GM18499 (cell line): ENCODE measurements around the gene PHACTR3.

Source experiments
- ATAC-seq: cut with Tn5 transposase; IDR thresholded peaks from one replicate; pipeline ENCODE4 v1.9.1; 2021; ENCODE audit warnings: moderate number of reproducible peaks; ENCODE audit not compliant: insufficient read depth, unreplicated experiment

Gene PHACTR3

DNA sequence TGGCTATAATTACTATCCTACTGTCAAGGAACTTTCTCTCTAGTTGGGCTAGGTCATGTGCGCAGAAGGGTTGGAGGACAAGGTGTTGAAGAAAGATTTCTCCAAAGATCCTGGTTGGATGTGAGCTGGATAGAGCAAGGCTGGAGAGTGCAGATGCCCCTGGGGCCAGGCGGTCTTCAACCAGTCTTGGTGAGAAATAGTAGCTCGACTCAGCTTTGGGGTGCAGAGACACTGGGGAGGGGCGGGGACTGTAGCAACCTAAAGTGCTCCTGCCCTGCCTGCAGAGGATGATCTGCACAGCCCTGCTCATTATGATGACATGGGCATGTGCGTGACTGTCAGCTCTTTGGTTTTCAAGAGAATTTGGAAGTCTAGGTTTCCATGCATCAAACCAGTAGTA is 35.9 kb downstream of the PHACTR3 start:
- ATAC-seq, result no peak

- ATAC-seq, result no peak
These were observed 39.3 kb downstream of the PHACTR3 start for GRCh38 chr20:59643615-59644061.

GRCh38 chr20:59644371-59644939 is 40.1 kb downstream of the PHACTR3 start:
- no peak for ATAC-seq

GRCh38 chr20:59645271-59645670 is 40.9 kb downstream of the PHACTR3 start:
- ATAC-seq, result no peak

DNA sequence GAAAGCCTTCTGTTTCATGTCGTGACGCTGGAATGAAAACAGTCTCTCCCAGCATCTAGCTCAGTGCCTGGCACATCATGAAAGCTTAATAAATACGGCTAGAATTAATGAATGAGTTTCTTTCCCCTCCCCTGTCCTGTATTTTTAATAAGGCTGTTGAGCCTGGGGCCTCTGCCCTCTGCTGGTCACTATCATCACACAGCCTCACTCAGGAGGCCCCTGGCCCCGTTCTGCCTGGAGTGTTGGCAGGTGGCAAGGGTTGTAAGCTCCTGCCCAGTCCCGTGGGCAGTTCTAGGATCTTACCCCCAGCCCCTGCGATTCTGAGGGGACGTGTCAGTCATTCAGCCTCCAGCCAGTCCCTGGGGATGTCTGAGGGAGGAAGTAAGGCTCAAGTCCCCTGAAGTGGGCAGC is 41.4 kb downstream of the PHACTR3 start:
- ATAC-seq, result no peak

GRCh38 chr20:59646487-59646886 is 42.1 kb downstream of the PHACTR3 start:
- no peak for ATAC-seq

DNA sequence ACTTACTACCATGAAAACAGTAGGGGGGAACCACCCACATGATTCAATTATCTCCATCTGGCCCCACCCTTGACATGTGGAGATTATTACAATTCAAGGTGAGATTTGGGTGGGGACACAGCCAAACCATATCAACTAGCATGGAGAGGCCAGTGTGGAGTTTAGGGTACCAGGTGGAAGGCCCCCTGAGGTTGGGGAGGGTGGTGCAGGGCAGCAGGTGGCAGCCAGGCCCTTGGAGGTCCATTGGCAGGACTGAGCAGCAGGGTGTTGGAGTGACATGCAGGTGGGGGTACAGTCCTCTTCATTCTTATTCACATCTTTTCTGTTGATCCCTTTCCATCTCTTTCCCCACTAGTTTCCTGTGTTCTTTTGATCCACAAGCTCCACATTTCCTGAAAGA is 42.9 kb downstream of the PHACTR3 start:
- ATAC-seq, result no peak

GRCh38 chr20:59648466-59649070 is 44.2 kb downstream of the PHACTR3 start:
- ATAC-seq, result no peak

GRCh38 chr20:59650418-59650817 is 46.1 kb downstream of the PHACTR3 start:
- ATAC-seq, result no peak

DNA sequence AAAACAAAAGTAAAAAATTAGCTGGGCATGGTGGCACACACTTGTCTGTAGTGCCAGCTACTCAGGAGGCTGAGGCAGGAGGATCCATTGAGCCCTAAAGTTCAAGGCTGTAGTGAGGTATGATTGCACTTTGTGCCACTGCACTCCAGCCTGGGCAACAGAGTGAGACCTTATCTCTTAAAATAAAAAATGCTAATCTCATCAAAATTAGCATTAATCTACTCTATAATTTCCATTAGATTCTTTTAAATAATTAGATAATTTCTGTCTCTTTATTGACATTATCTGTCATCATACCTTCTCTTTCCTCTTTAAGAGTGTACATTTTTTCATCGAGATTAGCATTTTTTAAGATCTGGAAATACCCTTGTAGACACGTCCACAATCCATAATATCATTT is 48.0 kb downstream of the PHACTR3 start:
- ATAC-seq, result no peak

DNA sequence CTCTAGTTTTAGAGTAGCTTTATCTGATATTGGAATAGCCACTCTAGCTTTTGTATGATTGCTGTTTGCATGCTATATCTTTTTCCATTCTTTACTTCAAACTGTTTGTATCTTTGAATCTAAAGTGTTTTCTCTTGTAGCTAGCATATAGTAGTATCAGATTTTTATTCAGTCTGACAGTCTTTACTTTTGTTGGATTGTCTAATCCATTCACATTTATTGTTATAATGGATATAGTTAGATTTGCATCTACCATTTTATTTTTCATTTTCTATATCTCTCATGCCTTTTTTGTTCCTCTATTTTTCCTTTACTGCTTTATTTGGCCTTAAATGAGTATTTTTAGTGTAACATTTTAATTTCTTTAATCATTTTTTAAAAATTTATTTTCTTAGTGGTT is 52.1 kb downstream of the PHACTR3 start:
- no peak for ATAC-seq

DNA sequence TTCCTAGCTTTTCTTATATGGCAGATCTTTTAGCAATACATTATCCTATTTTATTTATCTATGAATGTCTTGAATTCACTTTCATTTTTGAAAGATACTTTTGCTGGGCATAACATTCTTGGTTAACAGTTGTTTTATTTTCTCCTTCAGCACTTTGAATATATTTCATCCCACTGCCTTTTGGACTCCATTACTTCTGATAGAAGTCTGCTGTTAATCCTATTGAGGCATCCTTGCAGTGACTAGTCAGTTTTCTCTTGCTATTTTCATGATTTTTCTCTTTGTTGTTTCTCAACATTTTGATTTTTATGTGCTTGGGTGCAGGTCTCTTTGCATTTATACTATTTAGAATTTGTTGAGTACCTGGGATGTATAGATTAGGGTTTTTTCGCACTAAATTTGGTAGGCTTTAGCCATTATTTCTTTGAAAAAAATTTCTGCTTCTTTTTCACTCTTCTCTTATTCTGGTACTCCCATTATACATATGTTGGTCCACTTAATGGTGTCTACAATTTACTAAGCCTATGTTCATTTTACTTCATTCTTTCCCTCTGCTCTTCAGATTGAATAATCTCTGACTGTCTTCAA is 53.2 kb downstream of the PHACTR3 start:
- ATAC-seq, result no peak

- no peak for ATAC-seq
These were observed 56.1 kb downstream of the PHACTR3 start for GRCh38 chr20:59660471-59660870.

DNA sequence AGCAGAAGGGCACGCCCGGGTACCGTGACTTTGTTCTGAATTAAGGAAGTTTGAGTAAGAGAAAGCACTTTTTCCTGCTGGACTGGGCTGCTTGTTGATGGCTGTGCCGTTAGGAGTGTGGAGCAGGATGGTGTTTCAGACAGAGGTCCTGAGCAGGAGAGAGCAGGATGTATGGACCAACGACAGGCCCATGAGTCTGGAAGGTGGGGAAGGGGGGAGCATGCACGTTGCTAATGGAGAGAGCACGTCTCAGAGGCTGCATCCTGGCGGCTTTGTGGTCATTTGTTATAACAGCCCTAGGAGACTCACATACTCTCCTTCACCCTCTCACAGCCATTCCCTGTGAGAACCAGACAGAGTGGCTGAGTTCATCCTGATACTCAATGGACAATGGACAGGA is 56.8 kb downstream of the PHACTR3 start:
- no peak for ATAC-seq

GRCh38 chr20:59661621-59662020 is 57.3 kb downstream of the PHACTR3 start:
- no peak for ATAC-seq

GRCh38 chr20:59662161-59662560 is 57.8 kb downstream of the PHACTR3 start:
- ATAC-seq, result no peak

DNA sequence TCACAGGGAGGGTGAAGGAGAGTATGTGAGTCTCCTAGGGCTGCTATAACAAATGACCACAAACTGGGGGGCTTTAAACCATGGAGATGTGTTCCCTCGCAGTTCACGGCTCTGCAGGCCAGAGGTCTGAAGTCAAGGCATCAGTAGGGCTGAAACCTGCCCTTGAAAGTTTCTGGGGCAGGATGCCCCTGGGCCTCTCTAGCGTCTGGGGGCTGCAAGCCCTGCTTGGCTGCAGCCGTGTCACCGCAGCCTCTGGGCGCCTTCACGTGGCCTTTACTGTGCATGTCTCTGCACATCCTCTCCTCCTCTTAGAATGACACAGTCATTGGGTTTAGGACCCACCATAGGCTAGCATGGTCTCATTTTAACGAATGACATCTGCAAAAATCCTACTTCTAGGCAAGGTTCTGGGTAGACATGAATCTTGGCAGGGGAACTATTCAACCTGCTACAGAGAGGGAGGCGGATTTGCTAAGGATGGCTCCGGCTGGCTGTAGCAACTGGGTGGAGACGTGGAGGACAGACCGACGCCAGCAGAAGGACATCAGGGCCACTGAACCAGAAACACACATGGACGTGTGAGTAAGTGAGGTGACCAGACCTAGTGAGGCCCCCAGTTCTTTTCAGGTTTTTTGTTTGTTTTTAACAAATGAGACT is 58.6 kb downstream of the PHACTR3 start:
- no peak for ATAC-seq

DNA sequence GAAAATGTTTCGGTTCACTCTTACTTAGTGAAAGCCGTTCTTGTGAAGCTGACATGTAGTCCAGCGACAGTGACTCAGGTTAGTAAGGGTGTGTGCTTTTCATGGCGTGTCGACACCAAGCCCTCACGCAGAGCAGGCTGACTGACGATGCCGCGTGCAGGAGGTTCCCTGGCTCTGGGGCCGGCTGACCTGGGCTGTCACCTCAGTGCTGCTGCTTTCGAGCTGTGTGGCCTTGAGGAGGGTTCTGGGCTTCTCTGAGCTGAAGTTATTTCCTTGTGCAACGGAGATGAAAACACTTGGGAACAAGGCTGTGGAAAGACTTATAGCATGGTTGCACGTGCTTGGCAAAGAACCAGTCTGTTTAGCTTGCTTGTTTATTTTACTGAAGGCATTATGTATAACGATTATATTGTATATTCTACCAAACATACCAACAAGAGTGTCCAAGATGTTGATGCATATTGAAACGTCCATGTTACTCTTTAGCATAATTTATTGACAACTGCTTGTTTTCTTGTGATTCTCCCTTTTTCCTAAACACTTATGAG is 59.2 kb downstream of the PHACTR3 start:
- no peak for ATAC-seq

DNA sequence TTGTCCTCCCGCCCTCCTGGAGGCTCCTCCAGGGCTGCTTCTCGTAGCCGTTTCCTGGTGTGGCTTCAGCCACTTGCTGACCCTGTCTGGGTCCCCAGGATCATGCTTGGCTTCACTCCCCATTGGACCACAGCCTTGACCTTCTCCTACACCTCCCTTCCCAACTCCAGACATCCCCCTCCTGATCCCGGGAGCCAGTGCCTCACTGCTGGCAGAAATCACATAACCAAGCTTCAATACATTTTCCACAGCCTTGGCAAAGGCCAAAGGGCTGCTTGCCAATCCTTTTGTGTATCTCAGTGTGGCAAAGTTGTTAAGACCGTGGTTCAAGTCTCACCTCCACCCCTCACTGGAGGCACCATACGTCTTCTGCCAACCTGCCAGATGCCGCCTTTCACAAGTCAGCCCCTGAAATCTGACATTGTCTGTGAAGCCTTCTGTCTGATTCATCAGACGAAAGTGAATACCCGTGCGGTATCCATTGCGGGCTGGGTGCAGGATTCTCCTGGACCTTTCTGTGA is 60.1 kb downstream of the PHACTR3 start:
- ATAC-seq, result no peak

DNA sequence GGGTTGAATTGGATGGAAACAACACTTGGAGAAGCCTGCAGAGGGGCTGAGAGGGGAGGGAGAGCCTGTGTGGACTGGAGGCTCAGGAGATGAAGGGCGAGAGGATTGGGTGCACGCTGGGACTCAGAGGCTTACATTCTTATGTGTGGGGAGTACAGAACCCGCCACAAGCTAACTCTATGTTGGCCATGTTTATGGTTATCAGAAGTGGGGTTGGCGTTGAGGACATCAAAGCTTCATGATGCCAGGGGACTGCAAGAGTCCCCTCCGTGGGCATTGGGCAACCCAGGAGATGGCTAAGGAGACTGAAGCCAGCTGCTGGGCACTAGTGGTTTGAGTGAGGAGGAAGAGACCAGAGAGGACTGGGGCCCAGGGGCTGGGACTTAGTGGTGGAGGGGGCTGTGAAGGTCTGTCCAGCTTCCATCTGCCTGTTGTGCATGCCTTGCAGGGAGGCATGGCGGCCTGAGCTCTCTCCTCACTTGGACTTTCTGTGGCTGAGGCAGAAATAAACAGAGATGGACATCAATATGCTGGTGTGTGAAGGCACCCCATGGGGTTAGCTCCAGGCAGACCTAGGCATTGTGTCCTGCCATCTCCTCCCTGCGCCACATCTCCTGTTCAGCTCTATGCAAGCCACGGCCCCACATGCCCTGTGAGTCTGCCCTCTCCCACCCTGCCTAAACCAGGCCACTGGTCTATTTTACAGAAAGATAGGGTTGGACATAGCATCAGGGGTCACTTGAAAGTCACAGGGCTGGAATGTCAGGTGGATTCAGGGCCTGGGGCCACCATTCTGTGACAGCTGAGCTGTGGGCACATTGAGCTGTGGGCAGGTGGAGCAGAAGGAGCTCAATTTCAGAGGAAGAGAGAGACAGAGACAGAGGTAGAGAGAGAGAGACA is 61.6 kb downstream of the PHACTR3 start:
- ATAC-seq, result no peak
